GM12878 (cell line): ENCODE measurements around the gene USP28.

Source experiments
- POLR2AphosphoS2 ChIP-seq: IDR thresholded peaks from 2 replicates; pipeline ENCODE4 v1.6.1; 2011; ENCODE audit warnings: low read depth, mild to moderate bottlenecking, low read length, improper control_type of control experiment, moderate library complexity
- ZNF274 ChIP-seq: IDR thresholded peaks from one replicate; pipeline ENCODE4 v1.8.0; 2011; ENCODE audit not compliant: insufficient read length, insufficient read depth

DNA sequence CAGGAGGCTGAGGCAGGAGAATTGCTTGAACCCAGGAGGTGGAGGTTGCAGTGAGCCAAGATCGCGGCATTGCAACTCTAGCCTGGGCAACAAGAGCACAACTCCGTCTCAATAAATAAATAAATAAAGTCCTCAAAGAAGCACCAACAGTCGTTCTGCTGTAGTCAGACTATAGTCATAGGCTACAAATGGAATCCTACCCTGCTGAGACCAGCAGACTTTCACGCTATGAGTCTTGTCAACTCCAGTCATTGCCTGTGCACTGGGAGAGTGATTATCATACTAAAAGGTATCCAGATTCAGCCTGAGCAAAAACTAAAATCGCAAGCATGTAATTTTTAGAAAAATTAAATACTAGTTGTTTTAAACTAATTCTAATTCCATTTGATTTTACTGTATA is 19.6 kb downstream of the USP28 start:
- TF ChIP-seq ZNF274 (no peak), POLR2AphosphoS2 (no peak)
